OCI-LY3 (cell line): ENCODE results near the gene VPS35.

Experiments used
- EZH2phosphoT487 ChIP-seq: fragments of 200-600 bp; shearing (Covaris generic); IDR thresholded peaks from 2 replicates; pipeline ENCODE4 v1.6.1; 2018; ENCODE audit warnings: antibody characterized with exemption, mixed run types, low read depth
- TF ChIP-seq, protein P1 (sequence below): fragments of 200-600, 300-600 bp; sonication (generic); IDR thresholded peaks from 2 replicates; pipeline ENCODE4 v1.5.1; 2014; ENCODE audit warnings: antibody characterized with exemption, low read length, low read depth

DNA sequence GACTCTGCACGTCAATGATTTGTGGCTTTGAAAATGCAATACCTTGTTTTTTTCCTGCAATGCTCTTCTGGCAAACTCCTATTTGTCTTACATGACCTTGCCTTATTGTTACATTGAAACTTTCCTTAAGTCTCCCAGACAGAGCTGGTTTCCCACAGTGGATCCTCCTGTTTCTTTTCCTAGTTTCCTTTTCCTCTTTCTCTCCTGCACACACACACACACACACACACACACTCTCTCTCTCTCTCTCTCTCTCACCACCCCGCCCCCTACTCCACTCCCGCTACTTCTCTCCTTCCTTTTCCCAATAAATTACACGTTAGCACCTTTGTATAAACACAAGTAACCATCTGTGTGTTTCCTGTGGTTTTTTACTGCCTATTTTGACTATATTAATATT is 2.7 kb upstream of the VPS35 start:
- TF ChIP-seq, protein P1, sequence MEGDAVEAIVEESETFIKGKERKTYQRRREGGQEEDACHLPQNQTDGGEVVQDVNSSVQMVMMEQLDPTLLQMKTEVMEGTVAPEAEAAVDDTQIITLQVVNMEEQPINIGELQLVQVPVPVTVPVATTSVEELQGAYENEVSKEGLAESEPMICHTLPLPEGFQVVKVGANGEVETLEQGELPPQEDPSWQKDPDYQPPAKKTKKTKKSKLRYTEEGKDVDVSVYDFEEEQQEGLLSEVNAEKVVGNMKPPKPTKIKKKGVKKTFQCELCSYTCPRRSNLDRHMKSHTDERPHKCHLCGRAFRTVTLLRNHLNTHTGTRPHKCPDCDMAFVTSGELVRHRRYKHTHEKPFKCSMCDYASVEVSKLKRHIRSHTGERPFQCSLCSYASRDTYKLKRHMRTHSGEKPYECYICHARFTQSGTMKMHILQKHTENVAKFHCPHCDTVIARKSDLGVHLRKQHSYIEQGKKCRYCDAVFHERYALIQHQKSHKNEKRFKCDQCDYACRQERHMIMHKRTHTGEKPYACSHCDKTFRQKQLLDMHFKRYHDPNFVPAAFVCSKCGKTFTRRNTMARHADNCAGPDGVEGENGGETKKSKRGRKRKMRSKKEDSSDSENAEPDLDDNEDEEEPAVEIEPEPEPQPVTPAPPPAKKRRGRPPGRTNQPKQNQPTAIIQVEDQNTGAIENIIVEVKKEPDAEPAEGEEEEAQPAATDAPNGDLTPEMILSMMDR: no peak
- TF ChIP-seq EZH2phosphoT487: no peak
